H9 (cell line): ENCODE data around the gene NINL. TPM values are rescaled to one million over a fixed set of nuclear protein-coding genes. Genes with fewer than 3 reads are reported as not detected.

Source experiments
- DNase-seq: peaks from one replicate; pipeline ENCODE4 v3.0.0-alpha.2; 2017
- H2AFZ ChIP-seq: one replicate; pipeline ENCODE4 v1.6.1; 2013; ENCODE audit warnings: mild to moderate bottlenecking, low read length, control low read depth, moderate library complexity
- H2AK5ac ChIP-seq: 2 replicates; pipeline ENCODE4 v1.6.1; 2013; ENCODE audit warnings: low read length, control low read depth, mixed read lengths; ENCODE audit not compliant: insufficient read length
- H2BK120ac ChIP-seq: one replicate; pipeline ENCODE4 v1.6.1; 2013; ENCODE audit warnings: low read depth, mild to moderate bottlenecking, low read length, control low read depth, inconsistent platforms; ENCODE audit not compliant: poor library complexity, severe bottlenecking
- H2BK12ac ChIP-seq: 2 replicates; pipeline ENCODE4 v1.6.1; 2013; ENCODE audit warnings: low read length, control low read depth, mixed read lengths, low read depth; ENCODE audit not compliant: insufficient read length
- H2BK15ac ChIP-seq: 2 replicates; pipeline ENCODE4 v1.6.1; 2013; ENCODE audit warnings: low read depth, low read length, control low read depth
- H2BK20ac ChIP-seq: one replicate; pipeline ENCODE4 v1.6.1; 2013; ENCODE audit warnings: low read depth, mild to moderate bottlenecking, low read length, control low read depth, inconsistent platforms; ENCODE audit not compliant: poor library complexity, severe bottlenecking
- H2BK5ac ChIP-seq: 2 replicates; pipeline ENCODE4 v1.6.1; 2013; ENCODE audit warnings: low read length, control low read depth, mixed read lengths; ENCODE audit not compliant: insufficient read length
- H3K14ac ChIP-seq: 2 replicates; pipeline ENCODE4 v1.6.1; 2013; ENCODE audit warnings: low read length, control low read depth; ENCODE audit not compliant: insufficient read depth
- H3K18ac ChIP-seq: 2 replicates; pipeline ENCODE4 v1.6.1; 2013; ENCODE audit warnings: low read depth, mild to moderate bottlenecking, mixed read lengths, low read length, control low read depth; ENCODE audit not compliant: insufficient read length
- H3K23ac ChIP-seq: 2 replicates; pipeline ENCODE4 v1.6.1; 2013; ENCODE audit warnings: low read length, control low read depth, mixed read lengths, low read depth; ENCODE audit not compliant: insufficient read length
- H3K23me2 ChIP-seq: 2 replicates; pipeline ENCODE4 v1.6.1; 2013; ENCODE audit warnings: low read depth, mild to moderate bottlenecking, mixed read lengths, low read length, control low read depth; ENCODE audit not compliant: insufficient read length, poor library complexity, severe bottlenecking
- H3K27ac ChIP-seq: 2 replicates; pipeline ENCODE4 v1.5.1; 2013; ENCODE audit warnings: low read length, control low read depth, mixed read lengths, low read depth; ENCODE audit not compliant: insufficient read length
- H3K27me3 ChIP-seq: 2 replicates; pipeline ENCODE4 v1.6.1; 2013; ENCODE audit warnings: low read length, control low read depth, inconsistent platforms; ENCODE audit not compliant: insufficient read depth
- H3K4ac ChIP-seq: 2 replicates; pipeline ENCODE4 v1.6.1; 2013; ENCODE audit warnings: low read depth, mild to moderate bottlenecking, control low read depth, inconsistent platforms, low read length, moderate library complexity
- H3K4me1 ChIP-seq: 2 replicates; pipeline ENCODE4 v1.6.1; 2013; ENCODE audit warnings: low read length, control low read depth, inconsistent platforms; ENCODE audit not compliant: insufficient read depth
- H3K4me2 ChIP-seq: 2 replicates; pipeline ENCODE4 v1.6.1; 2013; ENCODE audit warnings: low read length, control low read depth, mixed read lengths; ENCODE audit not compliant: insufficient read length, insufficient read depth
- H3K56ac ChIP-seq: 2 replicates; pipeline ENCODE4 v1.6.1; 2013; ENCODE audit warnings: low read depth, mild to moderate bottlenecking, mixed read lengths, low read length, control low read depth; ENCODE audit not compliant: insufficient read length
- H3K79me1 ChIP-seq: 2 replicates; pipeline ENCODE4 v1.6.1; 2013; ENCODE audit warnings: low read depth, mild to moderate bottlenecking, moderate library complexity, low read length, control low read depth, inconsistent platforms; ENCODE audit not compliant: insufficient read depth, poor library complexity, severe bottlenecking
- H3K79me2 ChIP-seq: 2 replicates; pipeline ENCODE4 v1.6.1; 2013; ENCODE audit warnings: low read length, control low read depth, inconsistent platforms; ENCODE audit not compliant: insufficient read depth
- H3K9ac ChIP-seq: 2 replicates; pipeline ENCODE4 v1.6.1; 2013; ENCODE audit warnings: low read length, control low read depth, mixed read lengths; ENCODE audit not compliant: insufficient read length; ENCODE audit errors: extremely low read depth
- H3K9me3 ChIP-seq: one replicate; pipeline ENCODE4 v1.6.1; 2013; ENCODE audit warnings: low read depth, low read length, inconsistent platforms; ENCODE audit not compliant: control insufficient read depth
- H3T11ph ChIP-seq: one replicate; pipeline ENCODE4 v1.6.1; 2013; ENCODE audit warnings: mild to moderate bottlenecking, low read length, control low read depth, inconsistent platforms
- H4K20me1 ChIP-seq: one replicate; pipeline ENCODE4 v1.6.1; 2013; ENCODE audit not compliant: control insufficient read depth, insufficient read length, insufficient read depth
- H4K5ac ChIP-seq: 2 replicates; pipeline ENCODE4 v1.6.1; 2013; ENCODE audit warnings: low read depth, mild to moderate bottlenecking, mixed read lengths, low read length, control low read depth; ENCODE audit not compliant: insufficient read length
- H4K8ac ChIP-seq: replicated peaks from 2 replicates; pipeline ENCODE4 v1.6.1; 2013; ENCODE audit warnings: low read length, control low read depth, mixed read lengths, low read depth; ENCODE audit not compliant: insufficient read length
- H4K91ac ChIP-seq: 2 replicates; pipeline ENCODE4 v1.6.1; 2013; ENCODE audit warnings: low read depth, mild to moderate bottlenecking, moderate library complexity, mixed read lengths, low read length, control low read depth; ENCODE audit not compliant: insufficient read length
- H3K27ac Mint-ChIP-seq, 3 experiments: 2 replicates in 2 of 3; 3 replicates in 1 of 3; pipeline ENCODE4 v1.8.0; 2020 to 2021; ENCODE audit warnings: mixed read lengths in 3 of 3, mild to moderate bottlenecking in 1 of 3, moderate library complexity in 1 of 3
- H3K27me3 Mint-ChIP-seq: 2 replicates; pipeline ENCODE4 v1.8.0; 2021; ENCODE audit warnings: low read depth, mild to moderate bottlenecking, moderate library complexity, mixed read lengths
- H3K36me3 Mint-ChIP-seq, 3 experiments: 2 replicates in 2 of 3; 3 replicates in 1 of 3; pipeline ENCODE4 v1.8.0; 2020 to 2021; ENCODE audit warnings: low read depth in 3 of 3, mixed read lengths in 3 of 3; ENCODE audit not compliant: insufficient read depth in 1 of 3
- H3K4me1 Mint-ChIP-seq, 2 experiments: 2 replicates each; pipeline ENCODE4 v1.8.0; 2020; ENCODE audit warnings: mixed read lengths in 2 of 2
- H3K4me3 Mint-ChIP-seq, 2 experiments: 2 replicates in 1 of 2; 3 replicates in 1 of 2; pipeline ENCODE4 v1.8.0; 2020 to 2021; ENCODE audit warnings: mild to moderate bottlenecking in 2 of 2, mixed read lengths in 2 of 2, moderate library complexity in 1 of 2
- H3K9me3 Mint-ChIP-seq, 2 experiments: 2 replicates in 1 of 2; 3 replicates in 1 of 2; pipeline ENCODE4 v1.8.0; 2020; ENCODE audit warnings: mild to moderate bottlenecking in 2 of 2, mixed read lengths in 2 of 2, moderate library complexity in 1 of 2
- WGBS: extraction: QIAGEN DNeasy Blood & Tissue Kit; methylation state at CpG from one replicate; pipeline ENCODE4 v1.1.7; 2013; ENCODE audit warnings: missing lambda C conversion rate, low lambda C conversion rate, mixed read lengths; ENCODE audit not compliant: insufficient read length; ENCODE audit errors: extremely low coverage; 5-methylcytosine and 5-hydroxymethylcytosine counted together
- total RNA-seq: library from RNA; stranded (reverse); gene quantifications from 2 replicates; pipeline ENCODE4 v1.2.1, GENCODE V29; 2021
- TF ChIP-seq, protein P1 (sequence below): fragments of 200-600 bp; sonication (generic); conservative IDR thresholded peaks from 3 replicates; pipeline ENCODE4 v1.8.0; 2021; ENCODE audit warnings: antibody characterized with exemption, mild to moderate bottlenecking

NINL gene
- total RNA-seq, 1 experiment from 2014 or later: 34.3 TPM

DNA sequence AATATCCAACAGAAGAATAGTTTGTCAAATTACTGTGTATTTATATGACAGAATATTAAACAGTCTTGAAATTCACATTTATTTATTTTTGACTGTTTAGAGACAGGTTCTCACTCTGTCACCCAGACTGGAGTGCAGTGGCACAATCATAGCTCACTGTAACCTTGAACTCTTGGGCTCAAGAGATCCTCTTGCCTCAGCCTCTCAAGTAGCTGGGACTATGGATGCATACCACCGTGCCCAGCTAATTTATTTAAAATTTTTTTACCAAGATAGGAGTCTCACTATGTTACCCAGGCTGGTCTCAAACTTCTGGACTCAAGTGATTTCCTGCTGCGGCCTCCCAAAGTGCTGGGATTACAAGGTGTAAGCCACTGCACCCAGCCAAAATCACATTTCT lies 57.4 kb downstream of the NINL start:
- Histone ChIP-seq H4K20me1 (no peaks in the 10 kb centered on the region), H3K9me3 (no peaks in the 10 kb centered on the region), H3K27ac (no peak overlapping the region), H3K79me2 (peaks cover 5% of the 10 kb centered on the region; the same call in 1 of the 2 replicates), H2BK15ac (no peak overlapping the region), H3K79me1 (peaks cover 2% of the 10 kb centered on the region), H3T11ph (no peak overlapping the region), H3K27me3 (no peaks in the 10 kb centered on the region), H3K9ac (no peak overlapping the region), H3K23me2 (no peaks in the 10 kb centered on the region), H4K8ac (no peak overlapping the region), H4K5ac (no peak overlapping the region), H2BK20ac (no peak overlapping the region), H3K56ac (no peak overlapping the region), H2BK120ac (no peak overlapping the region), H2AFZ (no peak overlapping the region), H3K4ac (no peak overlapping the region), H2BK12ac (no peak overlapping the region), H3K23ac (no peak overlapping the region), H4K91ac (no peak overlapping the region), H3K4me1 (peaks cover 5% of the 10 kb centered on the region), H3K4me2 (no peak overlapping the region), H3K14ac (no peak overlapping the region), H2BK5ac (no peak overlapping the region), H2AK5ac (no peak overlapping the region), H3K18ac (no peak overlapping the region)
- H3K4me3 Mint-ChIP-seq: no peak overlapping the region
- H3K36me3 Mint-ChIP-seq: peaks cover 27 to 31% (median 28%) of the 10 kb centered on the region in 3 experiments
- DNase-seq: no peak
- no peak overlapping the region for H3K27ac Mint-ChIP-seq
- TF ChIP-seq, protein P1, sequence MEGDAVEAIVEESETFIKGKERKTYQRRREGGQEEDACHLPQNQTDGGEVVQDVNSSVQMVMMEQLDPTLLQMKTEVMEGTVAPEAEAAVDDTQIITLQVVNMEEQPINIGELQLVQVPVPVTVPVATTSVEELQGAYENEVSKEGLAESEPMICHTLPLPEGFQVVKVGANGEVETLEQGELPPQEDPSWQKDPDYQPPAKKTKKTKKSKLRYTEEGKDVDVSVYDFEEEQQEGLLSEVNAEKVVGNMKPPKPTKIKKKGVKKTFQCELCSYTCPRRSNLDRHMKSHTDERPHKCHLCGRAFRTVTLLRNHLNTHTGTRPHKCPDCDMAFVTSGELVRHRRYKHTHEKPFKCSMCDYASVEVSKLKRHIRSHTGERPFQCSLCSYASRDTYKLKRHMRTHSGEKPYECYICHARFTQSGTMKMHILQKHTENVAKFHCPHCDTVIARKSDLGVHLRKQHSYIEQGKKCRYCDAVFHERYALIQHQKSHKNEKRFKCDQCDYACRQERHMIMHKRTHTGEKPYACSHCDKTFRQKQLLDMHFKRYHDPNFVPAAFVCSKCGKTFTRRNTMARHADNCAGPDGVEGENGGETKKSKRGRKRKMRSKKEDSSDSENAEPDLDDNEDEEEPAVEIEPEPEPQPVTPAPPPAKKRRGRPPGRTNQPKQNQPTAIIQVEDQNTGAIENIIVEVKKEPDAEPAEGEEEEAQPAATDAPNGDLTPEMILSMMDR: no peak
- H3K4me1 Mint-ChIP-seq: peaks cover 31 to 55% of the 10 kb centered on the region in 2 experiments
- peaks cover 3% of the 10 kb centered on the region; the same call in 1 of the 2 replicates for H3K27me3 Mint-ChIP-seq
- H3K9me3 Mint-ChIP-seq: no peaks in the 10 kb centered on the region; a peak in 1 of 5 replicates
- WGBS: no CpG with 5 or more reads among the region's 2 CpGs
